Smooth muscle cell (in vitro differentiated cells): ENCODE measurements around the gene SLC19A1. TPM values are rescaled to one million over a fixed set of nuclear protein-coding genes. Genes with fewer than 3 reads are reported as not detected.

ENCODE experiments used
- DNase-seq: peaks from one replicate; lab custom pipeline; 2025; ENCODE audit not compliant: unreplicated experiment; lab: John Stamatoyannopoulos, UW
- H2AFZ ChIP-seq: fragments of 200-600 bp; sonication (generic); 2 replicates; pipeline ENCODE4 v1.6.0; 2016; ENCODE audit warnings: antibody characterized with exemption, low read depth, mild to moderate bottlenecking
- H3F3A ChIP-seq: fragments of 200-600 bp; sonication (generic); 2 replicates; pipeline ENCODE4 v1.6.0; 2017; ENCODE audit warnings: antibody characterized with exemption, low read depth
- H3K27ac ChIP-seq: fragments of 200-600 bp; sonication (generic); 2 replicates; pipeline ENCODE4 v1.5.1; 2016; ENCODE audit warnings: low read depth, mild to moderate bottlenecking
- H3K27me3 ChIP-seq: fragments of 200-600 bp; sonication (generic); 2 replicates; pipeline ENCODE4 v1.6.1; 2016; ENCODE audit warnings: low read depth, mild to moderate bottlenecking
- H3K36me3 ChIP-seq: fragments of 200-600 bp; sonication (generic); 2 replicates; pipeline ENCODE4 v1.5.1; 2016; ENCODE audit warnings: low read depth
- H3K4me1 ChIP-seq: fragments of 200-600 bp; sonication (generic); 2 replicates; pipeline ENCODE4 v1.5.1; 2016; ENCODE audit warnings: low read depth
- H3K4me2 ChIP-seq: fragments of 200-600 bp; sonication (generic); 2 replicates; pipeline ENCODE4 v1.6.0; 2016; ENCODE audit warnings: mild to moderate bottlenecking
- H3K4me3 ChIP-seq: fragments of 200-600 bp; sonication (generic); 2 replicates; pipeline ENCODE4 v1.5.1; 2016; ENCODE audit warnings: mild to moderate bottlenecking
- H3K79me2 ChIP-seq: fragments of 200-600 bp; sonication (generic); 2 replicates; pipeline ENCODE4 v1.6.0; 2016; ENCODE audit warnings: low read depth, mild to moderate bottlenecking
- H3K9ac ChIP-seq: fragments of 200-600 bp; sonication (generic); 2 replicates; pipeline ENCODE4 v1.6.0; 2016; ENCODE audit warnings: low read depth
- H3K9me3 ChIP-seq: fragments of 200-600 bp; sonication (generic); replicated peaks from 2 replicates; pipeline ENCODE4 v1.5.1; 2016; ENCODE audit warnings: low read depth
- H4K20me1 ChIP-seq: fragments of 200-600 bp; sonication (generic); 2 replicates; pipeline ENCODE4 v1.6.0; 2016; ENCODE audit warnings: low read depth
- WGBS: methylation state at CpG from one replicate; pipeline ENCODE4 v1.1.7; 2016; ENCODE audit warnings: low lambda C conversion rate; 5-methylcytosine and 5-hydroxymethylcytosine counted together
- polyA plus RNA-seq: library from polyadenylated mRNA; unstranded; fragments of >200 nt; fragmentation: Nextera tagmentation; extraction: Ambion mirVana; gene quantifications from 2 replicates; pipeline ENCODE4 v1.2.1, GENCODE V29; 2016
- total RNA-seq: library from RNA; depleted of rRNA; stranded (reverse); fragments of >200 nt; gene quantifications from 2 replicates; pipeline ENCODE4 v1.2.3, GENCODE V29; 2014
- TF ChIP-seq, protein P1 (sequence below): fragments of 200-600 bp; sonication (generic); IDR thresholded peaks from 2 replicates; pipeline ENCODE4 v1.5.1; 2017; ENCODE audit warnings: borderline replicate concordance, mild to moderate bottlenecking, antibody characterized with exemption; ENCODE audit not compliant: insufficient read depth, poor library complexity, severe bottlenecking

SLC19A1 gene
- total and polyA plus RNA-seq, 2 experiments from 2014 or later: 2.3 to 33.2 TPM

DNA sequence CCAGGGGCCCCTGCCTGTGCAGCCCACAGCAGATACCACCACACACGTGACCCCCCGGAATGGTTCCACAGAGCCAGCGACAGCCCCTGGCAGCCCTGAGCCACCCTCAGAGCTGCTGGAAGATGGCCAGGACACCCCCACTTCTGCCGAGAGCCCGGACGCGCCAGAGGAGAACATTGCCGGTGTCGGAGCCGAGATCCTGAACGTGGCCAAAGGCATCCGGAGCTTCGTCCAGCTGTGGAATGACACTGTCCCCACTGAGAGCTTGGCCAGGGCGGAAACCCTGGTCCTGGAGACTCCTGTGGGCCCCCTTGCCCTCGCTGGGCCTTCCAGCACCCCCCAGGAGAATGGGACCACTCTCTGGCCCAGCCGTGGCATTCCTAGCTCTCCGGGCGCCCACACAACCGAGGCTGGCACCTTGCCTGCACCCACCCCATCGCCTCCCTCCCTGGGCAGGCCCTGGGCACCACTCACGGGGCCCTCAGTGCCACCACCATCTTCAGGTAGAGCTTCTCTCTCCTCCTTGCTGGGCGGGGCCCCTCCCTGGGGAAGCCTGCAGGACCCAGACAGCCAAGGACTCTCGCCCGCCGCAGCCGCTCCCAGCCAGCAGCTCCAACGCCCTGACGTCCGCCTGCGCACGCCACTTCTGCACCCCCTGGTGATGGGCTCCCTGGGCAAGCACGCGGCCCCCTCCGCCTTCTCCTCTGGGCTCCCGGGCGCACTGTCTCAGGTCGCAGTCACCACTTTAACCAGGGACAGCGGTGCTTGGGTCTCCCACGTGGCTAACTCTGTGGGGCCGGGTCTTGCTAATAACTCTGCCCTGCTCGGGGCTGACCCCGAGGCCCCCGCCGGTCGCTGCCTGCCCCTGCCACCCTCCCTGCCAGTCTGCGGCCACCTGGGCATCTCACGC is 86.3 kb downstream of the SLC19A1 start:
- Histone ChIP-seq H3K4me2 (no peak overlapping the region), H3K9ac (no peak overlapping the region), H3K9me3 (no peaks in the 10 kb centered on the region), H4K20me1 (peaks cover 100% of the 10 kb centered on the region), H3K4me3 (no peak overlapping the region), H3F3A (peaks cover 16% of the 10 kb centered on the region), H3K36me3 (no peaks in the 10 kb centered on the region), H3K4me1 (no peaks in the 10 kb centered on the region), H3K79me2 (peaks cover 98% of the 10 kb centered on the region), H2AFZ (no peak overlapping the region), H3K27ac (no peak overlapping the region), H3K27me3 (no peaks in the 10 kb centered on the region)
- TF ChIP-seq, protein P1, sequence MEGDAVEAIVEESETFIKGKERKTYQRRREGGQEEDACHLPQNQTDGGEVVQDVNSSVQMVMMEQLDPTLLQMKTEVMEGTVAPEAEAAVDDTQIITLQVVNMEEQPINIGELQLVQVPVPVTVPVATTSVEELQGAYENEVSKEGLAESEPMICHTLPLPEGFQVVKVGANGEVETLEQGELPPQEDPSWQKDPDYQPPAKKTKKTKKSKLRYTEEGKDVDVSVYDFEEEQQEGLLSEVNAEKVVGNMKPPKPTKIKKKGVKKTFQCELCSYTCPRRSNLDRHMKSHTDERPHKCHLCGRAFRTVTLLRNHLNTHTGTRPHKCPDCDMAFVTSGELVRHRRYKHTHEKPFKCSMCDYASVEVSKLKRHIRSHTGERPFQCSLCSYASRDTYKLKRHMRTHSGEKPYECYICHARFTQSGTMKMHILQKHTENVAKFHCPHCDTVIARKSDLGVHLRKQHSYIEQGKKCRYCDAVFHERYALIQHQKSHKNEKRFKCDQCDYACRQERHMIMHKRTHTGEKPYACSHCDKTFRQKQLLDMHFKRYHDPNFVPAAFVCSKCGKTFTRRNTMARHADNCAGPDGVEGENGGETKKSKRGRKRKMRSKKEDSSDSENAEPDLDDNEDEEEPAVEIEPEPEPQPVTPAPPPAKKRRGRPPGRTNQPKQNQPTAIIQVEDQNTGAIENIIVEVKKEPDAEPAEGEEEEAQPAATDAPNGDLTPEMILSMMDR: no peak
- WGBS: 98% methylated on average over 45 of the region's 47 CpGs
- DNase-seq: no peak

DNA sequence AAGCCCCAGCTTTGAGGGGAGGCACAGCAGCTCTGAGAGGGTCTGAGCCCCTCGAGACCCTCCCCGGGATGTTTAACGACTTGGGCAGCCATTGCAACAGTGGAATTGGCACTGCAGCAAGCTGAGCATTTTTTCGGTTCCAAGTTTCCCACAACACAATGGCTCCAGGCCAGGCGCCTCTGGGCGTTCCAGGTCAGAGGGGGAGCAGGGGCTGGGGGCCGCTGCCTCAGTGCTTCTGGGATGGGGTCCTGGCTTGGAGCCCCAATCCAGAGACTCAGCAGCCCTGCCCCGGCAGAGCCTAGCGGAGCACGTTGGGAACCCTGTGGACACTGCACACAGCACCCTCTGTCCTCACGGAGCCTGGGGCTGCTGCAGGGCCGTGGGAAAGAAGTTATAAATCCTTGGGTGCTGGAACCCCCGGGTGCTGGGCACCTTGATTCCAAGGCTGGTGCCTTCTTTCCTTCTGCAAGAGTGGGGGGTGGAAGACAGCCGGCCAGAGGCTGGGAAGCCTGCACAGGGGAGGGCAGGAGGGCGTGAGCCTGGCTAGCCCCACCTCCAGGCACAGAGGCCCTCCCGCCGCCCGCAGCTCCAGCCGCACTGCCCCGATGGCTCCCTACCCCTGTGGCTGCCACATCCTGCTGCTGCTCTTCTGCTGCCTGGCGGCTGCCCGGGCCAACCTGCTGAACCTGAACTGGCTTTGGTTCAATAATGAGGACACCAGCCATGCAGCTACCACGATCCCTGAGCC is 87.1 kb downstream of the SLC19A1 start:
- H3K27me3 ChIP-seq: no peaks in the 10 kb centered on the region
- no peak overlapping the region for H3K27ac ChIP-seq
- TF ChIP-seq, protein P1: no peak
- H2AFZ ChIP-seq: no peak overlapping the region
- peaks cover 16% of the 10 kb centered on the region for H3F3A ChIP-seq
- no peak overlapping the region for H3K4me3 ChIP-seq
- WGBS: 91% methylated on average over 20 of the region's 23 CpGs
- no peaks in the 10 kb centered on the region for H3K9me3 ChIP-seq
- no peak overlapping the region for H3K4me2 ChIP-seq
- H3K36me3 ChIP-seq: no peaks in the 10 kb centered on the region
- peaks cover 100% of the 10 kb centered on the region for H4K20me1 ChIP-seq
- no peak for DNase-seq
- H3K4me1 ChIP-seq: no peaks in the 10 kb centered on the region
- peaks cover 100% of the 10 kb centered on the region for H3K79me2 ChIP-seq
- H3K9ac ChIP-seq: no peak overlapping the region

DNA sequence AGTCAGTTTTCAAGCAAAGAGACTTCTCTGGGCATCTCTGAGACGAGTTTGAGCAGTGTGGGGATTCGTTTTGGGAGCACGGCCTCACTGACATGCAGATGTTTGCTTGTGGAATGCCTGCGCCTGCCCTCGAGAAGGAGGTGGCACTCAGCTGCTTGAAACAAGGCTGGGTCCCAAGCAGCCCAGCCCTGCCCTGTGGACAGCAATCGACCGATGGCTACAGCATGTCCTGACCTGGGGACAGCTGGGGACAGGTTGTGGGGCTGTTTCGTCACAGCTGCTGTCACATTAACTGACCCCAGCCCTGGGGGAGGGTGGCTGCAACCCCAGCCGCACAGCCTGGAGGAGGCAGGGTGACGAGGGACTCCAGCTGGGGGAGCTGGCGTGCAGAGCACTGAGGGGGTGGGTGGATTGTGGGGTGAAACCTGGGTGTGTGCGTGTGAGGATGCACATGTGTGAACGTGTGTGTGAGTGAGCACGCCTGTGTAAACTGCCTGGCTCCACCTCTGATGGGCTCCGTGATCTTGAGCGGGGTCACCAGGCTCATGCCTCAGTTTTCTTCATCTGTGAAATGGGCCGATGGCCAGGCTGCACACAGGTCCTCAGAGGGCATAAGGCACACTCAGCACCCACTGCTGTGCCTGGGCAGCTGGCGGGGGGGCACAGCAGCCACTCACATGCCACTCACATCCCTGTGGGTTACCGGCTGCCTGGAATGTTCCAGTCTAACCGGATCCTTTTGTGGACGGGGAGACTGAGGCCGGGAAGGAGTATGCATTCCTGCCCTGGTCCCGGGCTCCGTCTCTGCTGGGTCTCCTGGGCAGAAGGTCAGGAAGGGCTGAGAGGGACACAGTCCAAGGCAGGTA is 87.9 kb downstream of the SLC19A1 start:
- no peaks in the 10 kb centered on the region for H3K27me3 ChIP-seq
- H2AFZ ChIP-seq: no peak overlapping the region
- TF ChIP-seq, protein P1: no peak
- H3F3A ChIP-seq: peaks cover 19% of the 10 kb centered on the region
- H4K20me1 ChIP-seq: peaks cover 100% of the 10 kb centered on the region
- no peaks in the 10 kb centered on the region for H3K36me3 ChIP-seq
- H3K79me2 ChIP-seq: peaks cover 100% of the 10 kb centered on the region
- H3K9me3 ChIP-seq: no peaks in the 10 kb centered on the region
- no peak overlapping the region for H3K9ac ChIP-seq
- no peak overlapping the region for H3K27ac ChIP-seq
- no peak overlapping the region for H3K4me2 ChIP-seq
- no peak overlapping the region for H3K4me3 ChIP-seq
- H3K4me1 ChIP-seq: no peaks in the 10 kb centered on the region
- 86% methylated on average over 24 of the region's 24 CpGs for WGBS
- no peak for DNase-seq
